HG03432 (cell line): ENCODE measurements around the gene SVIL.
"Not testable (repeated sequence)": the region's sequence is repeated elsewhere in the genome, so short reads cannot be mapped to it uniquely, and the experiment has no call there.

Source experiments
- ATAC-seq: cut with Tn5 transposase; IDR thresholded peaks from one replicate; pipeline ENCODE4 v1.9.1; 2021; ENCODE audit warnings: mild to moderate bottlenecking, moderate library complexity; ENCODE audit not compliant: unreplicated experiment

The SVIL gene

GRCh38 chr10:29606693-29607092 is 28.1 kb downstream of the SVIL start:
- not testable (repeated sequence) for ATAC-seq

GRCh38 chr10:29604291-29604825 is 30.4 kb downstream of the SVIL start:
- no peak for ATAC-seq

GRCh38 chr10:29603223-29603896 is 31.4 kb downstream of the SVIL start:
- ATAC-seq: no peak

- no peak for ATAC-seq
Measured at GRCh38 chr10:29600821-29601220, 34.0 kb downstream of the SVIL start.

GRCh38 chr10:29600067-29600466 is 34.7 kb downstream of the SVIL start:
- ATAC-seq: no peak

GRCh38 chr10:29598851-29599311 is 35.9 kb downstream of the SVIL start:
- ATAC-seq: no peak

- no peak for ATAC-seq
Measured at GRCh38 chr10:29596826-29597225, 37.9 kb downstream of the SVIL start.

GRCh38 chr10:29596356-29596755 is 38.4 kb downstream of the SVIL start:
- no peak for ATAC-seq

- no peak for ATAC-seq
Measured at GRCh38 chr10:29595636-29596225, 39.0 kb downstream of the SVIL start.

GRCh38 chr10:29595146-29595545 is 39.6 kb downstream of the SVIL start:
- ATAC-seq: no peak

- ATAC-seq: no peak
Measured at GRCh38 chr10:29591651-29591968, 43.2 kb downstream of the SVIL start.

GRCh38 chr10:29590915-29591650 is 43.7 kb downstream of the SVIL start:
- ATAC-seq: no peak

- ATAC-seq: no peak
Measured at GRCh38 chr10:29588629-29589421, 45.9 kb downstream of the SVIL start.

- not testable (repeated sequence) for ATAC-seq
Measured at GRCh38 chr10:29587750-29588628, 46.8 kb downstream of the SVIL start.

GRCh38 chr10:29587102-29587749 is 47.5 kb downstream of the SVIL start:
- not testable (repeated sequence) for ATAC-seq

GRCh38 chr10:29586509-29586908 is 48.3 kb downstream of the SVIL start:
- ATAC-seq: no peak

GRCh38 chr10:29585488-29585976 is 49.2 kb downstream of the SVIL start:
- no peak for ATAC-seq

- ATAC-seq: no peak
Measured at GRCh38 chr10:29584436-29584835, 50.3 kb downstream of the SVIL start.

- ATAC-seq: no peak
Measured at GRCh38 chr10:29583674-29584073, 51.1 kb downstream of the SVIL start.
